NOMO-1 treated with dmso at 0.1 percent for 144 hours (cell line): Measurements from ENCODE around the gene EHBP1.

ENCODE experiments used
- DNase-seq: peaks from one replicate; lab custom pipeline; 2025; ENCODE audit not compliant: unreplicated experiment; lab: John Stamatoyannopoulos, UW

Gene EHBP1

GRCh38 chr2:62774555-62775366, 69.2 kb downstream of the EHBP1 start:
- DNase-seq: no peak

- no peak for DNase-seq
Observed at GRCh38 chr2:62775367-62775668, 69.8 kb downstream of the EHBP1 start.

GRCh38 chr2:62783679-62784078, 78.2 kb downstream of the EHBP1 start:
- DNase-seq: no peak

GRCh38 chr2:62784341-62784740, 78.8 kb downstream of the EHBP1 start:
- DNase-seq: no peak

GRCh38 chr2:62785216-62785615, 79.7 kb downstream of the EHBP1 start:
- no peak for DNase-seq

GRCh38 chr2:62785810-62786597, 80.5 kb downstream of the EHBP1 start:
- DNase-seq: peak; percentile 31

- no peak for DNase-seq
Observed at GRCh38 chr2:62787386-62787785, 81.9 kb downstream of the EHBP1 start.

- DNase-seq: no peak
Observed at GRCh38 chr2:62789518-62789917, 84.0 kb downstream of the EHBP1 start.

- no peak for DNase-seq
Observed at GRCh38 chr2:62789918-62790317, 84.4 kb downstream of the EHBP1 start.

GRCh38 chr2:62792408-62792807, 86.9 kb downstream of the EHBP1 start:
- DNase-seq: no peak

GRCh38 chr2:62793213-62793612, 87.7 kb downstream of the EHBP1 start:
- no peak for DNase-seq

- no peak for DNase-seq
Observed at GRCh38 chr2:62794791-62795190, 89.3 kb downstream of the EHBP1 start.

GRCh38 chr2:62795341-62795740, 89.8 kb downstream of the EHBP1 start:
- no peak for DNase-seq

GRCh38 chr2:62797107-62797506, 91.6 kb downstream of the EHBP1 start:
- no peak for DNase-seq

- no peak for DNase-seq
Observed at GRCh38 chr2:62800618-62801017, 95.1 kb downstream of the EHBP1 start.

- DNase-seq: no peak
Observed at GRCh38 chr2:62801110-62801509, 95.6 kb downstream of the EHBP1 start.

- DNase-seq: no peak
Observed at GRCh38 chr2:62801814-62802523, 96.5 kb downstream of the EHBP1 start.

GRCh38 chr2:62803961-62804360, 98.4 kb downstream of the EHBP1 start:
- no peak for DNase-seq

- DNase-seq: no peak
Observed at GRCh38 chr2:62806231-62806630, 100.7 kb downstream of the EHBP1 start.

- no peak for DNase-seq
Observed at GRCh38 chr2:62808554-62808953, 103.0 kb downstream of the EHBP1 start.

GRCh38 chr2:62811086-62811485, 105.6 kb downstream of the EHBP1 start:
- DNase-seq: no peak

GRCh38 chr2:62811972-62812371, 106.5 kb downstream of the EHBP1 start:
- DNase-seq: no peak
